DOHH2 (cell line): ENCODE results near the gene ITPK1.

Experiments used
- H3F3A ChIP-seq: fragments of 200-600 bp; sonication (generic), shearing (Covaris generic); 2 replicates; pipeline ENCODE4 v1.6.0; 2016; ENCODE audit warnings: antibody characterized with exemption, mild to moderate bottlenecking; ENCODE audit not compliant: control insufficient read depth, insufficient read depth
- H3K27ac ChIP-seq: fragments of 200-600 bp; sonication (generic); 2 replicates; pipeline ENCODE4 v1.5.1; 2014; ENCODE audit warnings: low read depth, mild to moderate bottlenecking, low read length, moderate library complexity
- H3K27me3 ChIP-seq: fragments of 200-600 bp; sonication (generic); 2 replicates; pipeline ENCODE4 v1.6.1; 2014; ENCODE audit warnings: mild to moderate bottlenecking, low read length, mixed read lengths; ENCODE audit not compliant: control insufficient read depth
- H3K36me3 ChIP-seq: fragments of 200-600 bp; sonication (generic); 2 replicates; pipeline ENCODE4 v1.6.1; 2014; ENCODE audit warnings: mild to moderate bottlenecking, low read length, moderate library complexity, mixed read lengths; ENCODE audit not compliant: control insufficient read depth
- H3K4me1 ChIP-seq: fragments of 200-600 bp; sonication (generic); 2 replicates; pipeline ENCODE4 v1.6.1; 2014; ENCODE audit warnings: mild to moderate bottlenecking, low read length, mixed read lengths; ENCODE audit not compliant: control insufficient read depth
- H3K4me2 ChIP-seq: fragments of 200-600 bp; sonication (generic); 2 replicates; pipeline ENCODE4 v1.6.0; 2014; ENCODE audit warnings: mild to moderate bottlenecking, low read length, moderate library complexity
- H3K4me3 ChIP-seq: fragments of 200-600 bp; sonication (generic); 2 replicates; pipeline ENCODE4 v1.5.1; 2014; ENCODE audit warnings: mild to moderate bottlenecking, low read length, mixed read lengths
- H3K79me2 ChIP-seq: fragments of 200-600 bp; sonication (generic); 2 replicates; pipeline ENCODE4 v1.6.1; 2014; ENCODE audit warnings: mild to moderate bottlenecking, low read length, mixed read lengths; ENCODE audit not compliant: control insufficient read depth
- H3K9me2 ChIP-seq: fragments of 200-600 bp; sonication (generic); replicated peaks from 2 replicates; pipeline ENCODE4 v1.6.1; 2014; ENCODE audit warnings: mild to moderate bottlenecking, low read length, mixed read lengths; ENCODE audit not compliant: control insufficient read depth
- H3K9me3 ChIP-seq: fragments of 200-600 bp; sonication (generic); 2 replicates; pipeline ENCODE4 v1.6.1; 2014; ENCODE audit warnings: antibody characterized with exemption, low read length, mixed read lengths; ENCODE audit not compliant: control insufficient read depth, insufficient read depth
- H4K20me1 ChIP-seq: fragments of 200-600 bp; sonication (generic); 2 replicates; pipeline ENCODE4 v1.6.0; 2014; ENCODE audit warnings: low read depth, mild to moderate bottlenecking, antibody characterized with exemption, low read length, moderate library complexity; ENCODE audit not compliant: control insufficient read depth, insufficient read depth
- EZH2phosphoT487 ChIP-seq: fragments of 200-600 bp; sonication (generic); IDR thresholded peaks from 2 replicates; pipeline ENCODE4 v1.6.1; 2017; ENCODE audit warnings: borderline replicate concordance, mild to moderate bottlenecking, antibody characterized with exemption, low read length, moderate library complexity, mixed read lengths
- TF ChIP-seq, protein P1 (sequence below): fragments of 200-600 bp; sonication (generic); IDR thresholded peaks from one replicate; pipeline ENCODE4 v1.5.1; 2014; ENCODE audit warnings: antibody characterized with exemption, mild to moderate bottlenecking, low read depth, low read length; ENCODE audit not compliant: poor library complexity, severe bottlenecking

The ITPK1 gene

DNA sequence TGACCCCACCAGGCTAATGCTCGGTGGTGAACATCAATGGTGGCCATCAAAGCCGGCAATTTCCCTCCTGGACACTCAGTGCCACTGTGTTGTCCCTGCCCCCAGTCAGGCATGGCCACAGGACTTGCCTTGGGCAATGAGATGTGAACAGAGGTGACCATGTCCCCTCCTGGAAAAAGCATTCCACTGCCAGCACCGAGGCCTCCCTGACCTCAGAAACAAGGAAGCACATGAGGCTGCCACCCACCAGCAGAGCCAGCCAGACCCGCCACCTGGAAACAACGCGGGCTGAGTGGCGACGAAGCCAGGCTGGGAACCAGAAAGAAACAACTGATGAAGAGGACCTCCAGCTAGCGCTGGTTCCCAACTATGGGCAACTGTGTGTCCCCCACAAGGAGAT, 31.8 kb downstream of the ITPK1 start:
- H3K4me3 ChIP-seq = no peak overlapping the region
- H3K4me2 ChIP-seq = no peak overlapping the region
- H3F3A ChIP-seq = no peaks in the 10 kb centered on the region
- no peaks in the 10 kb centered on the region for H3K9me2 ChIP-seq
- no peak for TF ChIP-seq EZH2phosphoT487
- TF ChIP-seq, protein P1, sequence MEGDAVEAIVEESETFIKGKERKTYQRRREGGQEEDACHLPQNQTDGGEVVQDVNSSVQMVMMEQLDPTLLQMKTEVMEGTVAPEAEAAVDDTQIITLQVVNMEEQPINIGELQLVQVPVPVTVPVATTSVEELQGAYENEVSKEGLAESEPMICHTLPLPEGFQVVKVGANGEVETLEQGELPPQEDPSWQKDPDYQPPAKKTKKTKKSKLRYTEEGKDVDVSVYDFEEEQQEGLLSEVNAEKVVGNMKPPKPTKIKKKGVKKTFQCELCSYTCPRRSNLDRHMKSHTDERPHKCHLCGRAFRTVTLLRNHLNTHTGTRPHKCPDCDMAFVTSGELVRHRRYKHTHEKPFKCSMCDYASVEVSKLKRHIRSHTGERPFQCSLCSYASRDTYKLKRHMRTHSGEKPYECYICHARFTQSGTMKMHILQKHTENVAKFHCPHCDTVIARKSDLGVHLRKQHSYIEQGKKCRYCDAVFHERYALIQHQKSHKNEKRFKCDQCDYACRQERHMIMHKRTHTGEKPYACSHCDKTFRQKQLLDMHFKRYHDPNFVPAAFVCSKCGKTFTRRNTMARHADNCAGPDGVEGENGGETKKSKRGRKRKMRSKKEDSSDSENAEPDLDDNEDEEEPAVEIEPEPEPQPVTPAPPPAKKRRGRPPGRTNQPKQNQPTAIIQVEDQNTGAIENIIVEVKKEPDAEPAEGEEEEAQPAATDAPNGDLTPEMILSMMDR = no peak
- H3K27ac ChIP-seq = no peak overlapping the region
- no peaks in the 10 kb centered on the region for H3K36me3 ChIP-seq
- H4K20me1 ChIP-seq = no peaks in the 10 kb centered on the region
- H3K4me1 ChIP-seq = no peaks in the 10 kb centered on the region
- H3K9me3 ChIP-seq = no peaks in the 10 kb centered on the region
- H3K79me2 ChIP-seq = no peaks in the 10 kb centered on the region
- no peaks in the 10 kb centered on the region for H3K27me3 ChIP-seq

DNA sequence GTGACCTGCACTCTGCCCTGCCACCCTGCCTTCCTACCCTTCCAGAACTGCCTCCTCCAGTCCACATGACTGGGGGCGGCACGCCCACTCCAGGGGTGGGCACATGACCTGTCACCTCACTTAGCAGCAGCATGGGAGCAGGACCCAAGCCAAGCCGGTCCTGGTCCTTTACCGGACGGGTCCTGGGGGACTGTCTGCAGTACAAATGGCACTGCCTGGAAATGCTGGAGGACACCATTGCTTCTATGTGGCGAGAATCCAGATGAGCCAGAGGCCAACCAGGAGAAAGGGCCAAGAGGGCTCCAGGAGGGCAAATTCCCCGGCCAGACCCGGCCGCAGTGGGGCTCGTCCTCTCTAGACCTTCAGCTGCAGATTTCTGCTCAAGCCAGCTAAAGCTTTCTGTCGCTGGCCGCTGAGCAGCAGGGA, 33.1 kb downstream of the ITPK1 start:
- no peaks in the 10 kb centered on the region for H3K27me3 ChIP-seq
- no peak overlapping the region for H3K4me2 ChIP-seq
- no peaks in the 10 kb centered on the region for H3K9me3 ChIP-seq
- H3K27ac ChIP-seq = no peak overlapping the region
- H3K79me2 ChIP-seq = no peaks in the 10 kb centered on the region
- no peaks in the 10 kb centered on the region for H3F3A ChIP-seq
- no peaks in the 10 kb centered on the region for H3K36me3 ChIP-seq
- H3K4me3 ChIP-seq = no peak overlapping the region
- TF ChIP-seq, protein P1 = no peak
- TF ChIP-seq EZH2phosphoT487 = no peak
- H3K9me2 ChIP-seq = no peaks in the 10 kb centered on the region
- H4K20me1 ChIP-seq = no peaks in the 10 kb centered on the region
- H3K4me1 ChIP-seq = no peaks in the 10 kb centered on the region

DNA sequence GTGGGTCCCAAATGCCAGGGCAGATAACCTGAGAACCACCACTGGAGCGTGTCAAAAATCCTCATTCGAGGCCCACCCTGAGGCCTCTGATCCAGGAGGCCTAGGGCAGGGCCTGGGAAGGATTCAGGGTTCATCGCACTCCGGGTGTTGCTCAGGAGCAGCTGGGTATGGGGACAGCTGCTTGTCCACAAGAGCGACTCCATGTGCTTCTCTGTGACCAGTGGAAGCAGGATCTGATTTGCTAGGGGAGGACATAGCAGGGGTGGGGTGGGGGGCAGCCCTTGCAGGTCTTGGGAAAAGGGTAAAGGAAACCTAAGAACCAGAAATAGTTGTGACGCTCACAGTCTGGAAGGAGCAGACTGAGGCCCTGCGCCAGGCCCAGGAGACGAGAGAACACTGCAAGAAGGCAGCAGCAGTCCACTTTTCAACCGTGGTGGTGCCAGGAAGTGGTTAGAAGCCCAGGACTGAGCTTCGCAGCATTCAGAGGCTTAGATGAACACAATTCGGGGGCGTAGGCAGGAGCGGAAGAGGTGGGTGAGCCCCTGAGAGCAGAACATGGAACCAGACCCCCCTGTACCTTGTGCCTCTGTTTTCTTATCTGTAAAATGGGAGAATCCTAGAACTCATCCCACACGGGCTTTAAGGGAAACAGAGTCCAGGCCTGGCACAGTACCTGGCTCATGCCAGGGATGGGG, 33.7 kb downstream of the ITPK1 start:
- no peak overlapping the region for H3K4me2 ChIP-seq
- H3K27ac ChIP-seq = no peak overlapping the region
- H3K36me3 ChIP-seq = no peaks in the 10 kb centered on the region
- TF ChIP-seq, protein P1 = no peak
- no peak for TF ChIP-seq EZH2phosphoT487
- no peak overlapping the region for H3K4me3 ChIP-seq
- no peaks in the 10 kb centered on the region for H3K9me3 ChIP-seq
- H3K4me1 ChIP-seq = no peaks in the 10 kb centered on the region
- no peaks in the 10 kb centered on the region for H4K20me1 ChIP-seq
- H3F3A ChIP-seq = no peaks in the 10 kb centered on the region
- H3K27me3 ChIP-seq = no peaks in the 10 kb centered on the region
- H3K9me2 ChIP-seq = no peaks in the 10 kb centered on the region
- no peaks in the 10 kb centered on the region for H3K79me2 ChIP-seq
